H4 (cell line): Measurements from ENCODE around the gene PRELID3B. TPM values are rescaled to one million over a fixed set of nuclear protein-coding genes. Genes with fewer than 3 reads are reported as not detected.

Experiments
- DNase-seq: peaks from one replicate; pipeline ENCODE4 v3.0.0-alpha.2; 2015; ENCODE audit warnings: low spot score
- total RNA-seq: library from RNA; depleted of rRNA; stranded (reverse); fragments of >200 nt; shearing (Covaris generic); gene quantifications from 2 replicates; pipeline ENCODE4 v1.2.3, GENCODE V29; 2014; rRNA removed

The PRELID3B gene
- total RNA-seq, 1 experiment from 2014 or later: 46.9 TPM

DNA sequence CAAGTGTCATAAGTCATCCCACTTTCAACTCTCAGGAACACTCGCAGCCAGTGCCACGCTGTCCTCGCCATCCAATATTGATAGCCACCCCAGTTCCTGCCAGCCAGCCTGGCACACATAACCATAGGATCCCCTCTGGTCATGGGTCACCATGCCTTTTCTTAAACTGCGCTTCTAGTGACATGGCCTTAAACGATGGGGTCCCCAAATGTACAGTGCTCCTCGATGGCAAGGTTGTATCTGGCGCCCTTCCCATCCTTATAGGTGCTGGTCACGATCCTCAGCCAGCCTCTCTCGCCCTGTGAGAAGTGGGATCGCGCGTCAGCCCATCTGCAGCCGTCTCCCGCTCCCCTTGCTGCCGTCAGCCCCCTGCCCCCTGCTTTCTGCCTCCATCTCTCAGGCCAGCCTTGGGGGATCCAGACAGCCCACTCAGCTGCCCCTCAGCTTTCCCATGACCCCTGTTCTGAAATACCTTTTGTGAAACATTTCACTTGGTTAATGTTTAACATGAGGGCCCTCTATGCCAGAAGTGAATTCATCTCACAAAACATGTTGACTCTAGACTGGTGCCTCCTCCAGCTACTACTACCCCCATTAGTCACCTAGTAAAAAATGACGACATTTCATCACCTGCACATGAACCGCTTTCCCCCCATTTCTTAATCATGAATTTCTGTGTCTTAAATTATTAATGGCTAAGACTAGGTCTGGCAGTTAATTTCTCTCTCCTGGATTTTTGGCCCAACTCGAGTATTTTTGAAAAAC, 46.9 kb downstream of the PRELID3B start:
- no peak for DNase-seq

DNA sequence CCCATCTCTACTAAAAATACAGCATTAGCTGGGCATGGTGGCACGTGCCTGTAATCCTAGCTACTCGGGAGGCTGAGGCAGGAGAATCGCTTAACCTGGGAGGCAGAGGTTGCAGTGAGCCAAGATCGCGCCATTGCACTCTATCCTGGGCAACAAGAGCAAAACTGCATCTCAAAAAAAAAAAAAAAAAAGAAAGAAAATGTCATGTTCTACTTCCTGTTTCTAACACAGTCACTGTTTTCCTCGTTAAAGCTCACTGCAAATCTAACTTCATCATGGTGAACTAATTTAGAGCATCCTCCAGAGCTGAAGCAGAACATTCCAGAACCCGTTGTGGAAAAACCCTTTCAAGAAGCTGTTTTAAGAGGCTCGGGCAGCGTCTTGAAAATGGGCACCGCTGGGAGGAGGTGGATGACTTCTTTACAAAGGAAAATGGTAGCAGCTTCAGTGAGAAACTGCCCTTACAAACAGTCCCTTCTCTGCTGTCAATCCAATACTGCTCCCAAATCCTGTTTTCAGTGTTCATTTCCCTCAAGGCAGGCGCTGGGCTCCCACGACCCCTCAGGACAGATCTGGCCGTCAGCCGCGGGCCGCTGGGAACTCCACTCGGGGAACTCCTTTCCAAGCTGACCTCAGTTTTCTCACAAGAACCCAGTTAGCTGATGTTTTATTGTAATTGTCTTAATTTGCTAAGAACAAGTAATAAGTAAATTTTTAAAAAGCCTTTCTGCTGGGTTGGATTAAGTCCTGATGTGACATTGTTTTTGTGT, 48.0 kb downstream of the PRELID3B start:
- no peak for DNase-seq

DNA sequence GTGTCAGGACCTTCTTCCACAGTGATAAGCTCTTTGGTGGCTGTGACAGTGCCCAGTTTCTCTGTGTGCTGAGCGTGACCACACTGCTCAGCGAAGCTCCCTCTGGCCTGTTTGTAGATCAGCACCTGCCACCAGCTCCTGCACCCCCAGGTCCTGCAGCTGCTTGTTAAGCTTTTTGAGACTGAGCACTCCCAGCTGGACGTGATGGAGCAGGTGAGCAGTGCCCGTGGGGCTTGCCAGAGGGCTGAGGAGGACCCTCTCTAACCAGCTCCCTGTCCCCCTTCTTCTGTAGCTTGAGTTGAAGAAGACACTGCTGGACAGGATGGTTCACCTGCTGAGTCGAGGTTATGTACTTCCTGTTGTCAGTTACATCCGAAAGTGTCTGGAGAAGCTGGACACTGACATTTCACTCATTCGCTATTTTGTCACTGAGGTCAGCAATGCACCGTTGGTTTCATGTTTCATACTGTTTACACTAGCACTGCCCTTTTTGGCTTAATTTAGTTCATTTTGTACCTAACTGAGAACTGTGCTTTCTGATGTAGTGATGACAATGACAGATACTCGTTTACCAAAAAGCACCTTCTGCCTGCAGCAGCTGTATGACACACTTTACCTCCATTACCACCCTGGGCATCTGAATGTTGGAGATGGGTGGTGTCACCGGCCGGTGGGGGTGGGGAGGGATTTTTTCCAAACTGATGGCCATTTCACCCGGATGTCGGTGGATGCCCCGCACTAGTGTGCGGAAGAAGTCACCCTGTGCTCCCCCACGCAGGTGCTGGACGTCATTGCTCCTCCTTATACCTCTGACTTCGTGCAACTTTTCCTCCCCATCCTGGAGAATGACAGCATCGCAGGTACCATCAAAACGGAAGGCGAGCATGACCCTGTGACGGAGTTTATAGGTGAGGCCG, 49.0 kb downstream of the PRELID3B start:
- no peak for DNase-seq

DNA sequence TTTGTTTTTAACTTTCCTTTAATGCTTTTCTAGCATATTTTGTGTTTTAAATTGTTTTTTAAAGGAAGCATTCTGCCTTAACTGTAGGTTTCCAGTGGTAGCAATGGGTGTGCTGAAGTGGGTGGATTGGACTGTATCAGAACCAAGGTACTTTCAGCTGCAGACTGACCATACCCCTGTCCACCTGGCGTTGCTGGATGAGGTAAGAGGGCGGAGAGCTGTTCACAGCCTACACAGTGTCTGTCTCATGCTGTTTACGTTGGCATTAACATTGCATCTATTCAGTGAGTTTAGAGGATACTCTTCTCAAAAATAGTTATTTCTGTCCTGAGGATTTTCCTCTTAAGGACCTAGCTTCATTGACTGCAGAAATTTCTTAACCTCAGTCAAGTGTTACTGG, 49.7 kb downstream of the PRELID3B start:
- no peak for DNase-seq

DNA sequence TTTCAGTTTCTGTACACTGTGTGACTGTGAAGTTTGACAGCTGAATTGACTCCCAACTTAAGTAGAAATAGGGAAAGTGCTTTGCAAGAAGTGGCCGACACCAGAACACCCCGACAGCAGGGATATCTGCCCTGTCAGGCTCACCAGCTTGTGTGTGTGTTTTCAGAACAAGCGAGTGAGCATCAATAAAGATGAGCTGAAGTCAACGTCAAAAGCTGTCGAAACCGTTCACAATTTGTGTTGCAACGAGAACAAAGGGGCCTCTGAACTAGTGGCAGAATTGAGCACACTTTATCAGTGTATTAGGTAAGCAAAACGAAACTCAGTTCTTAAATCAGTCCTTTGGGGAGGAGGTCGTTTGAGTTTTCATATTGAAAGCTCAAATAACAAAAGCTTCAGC, 50.9 kb downstream of the PRELID3B start:
- DNase-seq: no peak

DNA sequence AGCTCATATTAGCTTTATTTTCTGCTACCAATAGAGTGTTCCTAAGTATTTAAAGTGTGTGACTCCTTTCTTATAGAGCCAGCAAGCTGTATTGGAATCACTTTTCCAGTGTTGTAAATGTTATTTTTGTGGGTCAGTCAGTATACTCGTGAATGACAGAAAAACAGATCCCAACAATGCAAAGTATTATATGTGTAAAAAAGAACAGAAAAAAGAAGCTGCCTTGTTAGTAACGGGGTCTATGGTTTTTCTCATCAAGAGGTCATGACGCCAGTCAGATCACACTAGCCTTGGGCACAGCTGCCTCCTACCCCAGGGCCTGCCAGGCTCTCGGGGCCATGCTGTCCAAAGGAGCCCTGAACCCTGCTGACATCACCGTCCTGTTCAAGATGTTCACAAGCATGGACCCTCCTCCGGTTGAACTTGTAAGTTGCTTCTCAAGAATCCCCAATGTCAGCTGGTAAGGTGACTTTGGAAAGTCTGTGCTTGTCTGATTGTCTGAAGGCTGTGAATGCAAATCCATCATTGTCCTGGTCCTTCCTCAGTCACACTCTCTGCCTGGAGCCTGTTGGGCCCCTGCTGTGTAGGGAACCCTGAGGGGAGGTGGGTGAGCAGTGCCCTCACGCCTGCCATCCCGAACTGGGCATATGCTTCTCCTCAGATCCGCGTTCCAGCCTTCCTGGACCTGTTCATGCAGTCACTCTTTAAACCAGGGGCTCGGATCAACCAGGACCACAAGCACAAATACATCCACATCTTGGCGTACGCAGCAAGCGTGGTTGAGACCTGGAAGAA, 51.7 kb downstream of the PRELID3B start:
- DNase-seq: no peak

DNA sequence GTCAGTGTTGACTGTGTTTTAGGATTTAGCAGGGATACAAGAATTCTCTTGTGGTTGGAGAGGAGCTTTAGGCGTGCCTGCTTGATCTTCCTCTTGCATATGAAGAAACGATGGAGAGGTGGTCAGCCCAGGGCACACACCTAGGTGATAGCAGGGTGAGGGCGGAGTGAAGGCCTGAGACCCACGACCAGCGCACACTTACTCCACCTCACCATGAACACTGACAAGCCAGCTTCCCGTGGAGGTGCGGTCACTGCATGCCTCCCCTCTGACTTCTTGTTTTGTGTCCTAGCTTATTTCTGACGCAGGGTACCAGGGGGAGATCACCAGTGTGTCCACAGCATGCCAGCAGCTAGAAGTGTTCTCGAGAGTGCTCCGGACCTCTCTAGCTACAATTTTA, 53.4 kb downstream of the PRELID3B start:
- no peak for DNase-seq

DNA sequence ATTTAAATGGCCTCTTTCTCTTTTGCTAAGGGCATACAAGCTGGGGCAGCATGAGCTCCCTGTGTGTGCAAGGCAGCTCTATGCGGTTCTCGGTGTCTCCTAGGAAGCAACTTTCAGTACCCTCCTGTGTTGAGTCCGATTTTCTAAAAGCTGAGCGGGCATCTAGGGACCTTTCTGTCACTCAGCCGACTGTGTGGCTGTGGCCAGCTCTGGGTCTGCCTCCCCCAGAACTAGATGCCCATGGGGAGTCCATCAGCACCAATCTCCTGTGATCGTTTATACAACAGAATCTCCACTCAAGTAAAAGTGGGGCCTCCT, 54.1 kb downstream of the PRELID3B start:
- DNase-seq: no peak

DNA sequence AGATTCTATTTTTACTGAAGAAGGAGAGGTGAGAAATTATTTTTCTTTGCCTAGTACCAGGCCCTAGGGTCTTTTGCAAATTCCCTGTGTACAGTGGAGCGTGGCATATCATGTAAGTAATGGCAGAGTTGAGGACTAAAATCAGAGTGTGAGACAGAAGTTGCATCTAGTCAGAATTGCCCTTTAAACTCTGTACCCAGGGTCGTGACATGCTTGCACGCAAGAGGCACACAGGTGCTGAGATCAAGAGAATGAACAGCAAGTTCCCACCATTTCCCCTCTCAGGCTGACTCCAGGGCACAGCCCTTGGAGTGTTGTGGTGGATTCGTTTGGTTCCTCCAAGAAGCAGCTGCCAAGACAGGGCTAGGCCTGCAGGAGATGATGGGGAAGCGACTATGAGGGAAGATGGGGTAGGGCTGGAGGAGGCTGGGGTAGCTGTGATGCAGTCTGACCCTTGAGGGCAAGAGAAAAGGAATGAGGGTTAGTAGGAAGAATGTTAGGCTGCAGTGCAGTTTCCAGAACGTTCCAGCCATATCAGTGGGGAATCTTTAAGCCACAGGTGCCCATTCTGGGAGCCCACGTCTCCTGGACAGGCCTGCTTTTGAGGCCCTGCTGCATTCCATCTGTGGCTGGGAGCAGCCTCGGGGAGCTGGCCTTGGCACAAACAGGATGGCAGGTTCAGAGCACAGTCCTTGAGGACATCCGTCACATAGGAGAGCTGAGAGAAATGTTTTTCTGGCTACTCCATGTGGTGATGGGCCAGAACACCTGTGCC, 54.6 kb downstream of the PRELID3B start:
- no peak for DNase-seq

DNA sequence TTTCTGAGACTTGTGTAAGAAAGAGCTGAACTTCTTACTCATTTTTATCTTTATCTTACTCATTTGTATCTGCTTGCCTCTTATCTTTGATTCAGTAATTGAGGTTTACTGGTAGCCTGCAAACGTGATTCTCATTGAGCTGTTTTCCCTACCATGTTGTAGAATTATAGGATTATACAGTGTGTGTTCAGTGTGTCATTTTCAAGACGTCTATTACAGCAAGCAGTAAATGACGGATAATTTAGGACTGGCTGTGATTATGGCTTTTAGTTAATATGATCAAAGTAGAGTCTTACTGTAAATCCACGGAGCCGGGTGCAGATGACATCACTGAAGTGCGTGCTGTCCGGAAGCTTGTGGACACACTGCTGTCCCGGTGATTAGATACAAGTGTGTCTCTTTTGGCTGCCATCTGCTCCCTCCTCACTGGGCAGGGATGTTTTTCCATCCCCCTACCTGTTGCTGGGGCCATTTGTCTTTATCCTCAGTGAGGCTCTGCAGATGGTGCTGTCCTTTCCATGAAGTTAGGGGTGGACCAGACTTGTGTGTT, 55.5 kb downstream of the PRELID3B start:
- no peak for DNase-seq

DNA sequence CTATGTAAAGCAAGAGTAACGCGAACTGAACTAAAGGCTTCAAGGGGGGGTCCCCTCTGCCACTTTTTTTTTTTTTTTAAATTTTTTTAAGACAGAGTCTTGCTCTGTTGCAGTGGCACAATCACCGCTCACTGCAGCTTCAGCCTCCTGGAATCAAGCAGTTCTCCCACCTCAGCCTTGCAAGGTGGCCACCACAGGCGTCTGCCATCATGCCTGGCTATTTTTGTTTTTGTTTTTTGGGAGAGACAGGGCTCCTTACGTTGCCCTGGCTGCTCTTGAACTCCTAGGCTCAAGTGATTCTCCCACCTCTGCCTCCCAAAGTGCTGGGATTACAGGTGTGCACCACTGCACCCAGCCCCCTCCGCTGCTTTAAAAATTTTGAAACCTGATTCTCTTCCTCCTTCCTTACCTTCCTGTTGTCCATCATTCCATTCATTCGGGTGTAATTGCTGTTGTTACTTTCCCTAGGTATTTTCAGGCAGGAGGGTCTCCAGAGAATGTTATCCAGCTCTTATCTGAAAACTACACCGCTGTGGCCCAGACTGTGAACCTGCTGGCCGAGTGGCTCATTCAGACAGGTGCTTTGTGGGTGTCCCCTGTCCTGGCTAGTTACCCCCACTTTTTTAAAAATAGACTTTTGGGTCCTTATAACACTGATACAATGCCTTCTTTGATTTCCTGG, 56.2 kb downstream of the PRELID3B start:
- DNase-seq: no peak

DNA sequence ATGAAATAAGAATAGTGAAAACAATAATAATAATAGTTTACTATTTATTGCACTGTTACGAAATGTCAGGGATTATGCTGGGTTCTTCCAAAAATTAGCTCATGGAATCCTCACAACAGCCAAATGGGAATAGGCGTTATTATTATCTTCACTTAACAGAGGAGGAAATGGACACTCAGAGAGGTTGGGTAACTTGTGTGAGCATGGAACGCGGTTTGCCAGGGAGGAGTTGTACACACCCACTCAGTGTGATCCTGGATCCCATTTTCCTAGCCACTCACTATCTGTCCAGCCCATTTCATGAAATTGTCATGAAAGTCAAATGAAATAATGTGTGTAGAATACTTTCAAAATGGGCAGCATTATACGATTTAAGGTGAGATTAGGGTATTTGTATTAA, 56.9 kb downstream of the PRELID3B start:
- DNase-seq: no peak

DNA sequence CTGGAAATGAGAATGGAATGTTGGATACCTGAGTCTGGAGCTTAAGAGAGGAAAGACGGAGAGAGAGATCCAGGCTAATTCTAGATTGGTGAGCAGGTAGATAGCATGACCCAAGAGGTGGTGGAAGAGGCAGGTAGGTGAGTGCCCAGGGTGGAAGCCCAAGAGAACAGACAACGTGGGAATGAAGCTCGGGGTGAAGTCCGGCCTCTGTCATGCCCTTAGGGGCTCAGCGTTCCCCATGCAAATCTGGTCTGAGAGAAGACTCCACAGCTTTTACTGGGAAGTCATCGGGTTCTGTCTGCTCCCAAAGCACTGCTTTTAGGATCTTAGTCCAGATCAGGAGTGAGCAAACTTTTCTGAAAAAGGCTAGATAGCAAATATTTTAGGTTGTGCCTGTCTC, 57.9 kb downstream of the PRELID3B start:
- no peak for DNase-seq

Other genes with a start within 250 kb of the PRELID3B start
- gene GNAS-AS1, start 191.9 kb downstream of the PRELID3B start, total RNA-seq: 1.5 and 3.0 TPM in 2 replicates
- gene GNAS, start 190.1 kb downstream of the PRELID3B start, total RNA-seq: 886 and 1,032 TPM in 2 replicates
- gene NELFCD, start 61.5 kb downstream of the PRELID3B start, total RNA-seq: 19.0 and 44.2 TPM in 2 replicates
- 0.17 and 0.18 TPM in 2 replicates for gene CTSZ, start 35.5 kb downstream of the PRELID3B start, total RNA-seq
- gene TUBB1, start 23.4 kb downstream of the PRELID3B start, total RNA-seq: not detected in 2 replicates
- 45.0 and 50.5 TPM in 2 replicates for gene ATP5F1E, start 10.5 kb downstream of the PRELID3B start, total RNA-seq
- not detected in 2 replicates for gene ZNF831, start 121.0 kb upstream of the PRELID3B start, total RNA-seq